ENCODE results near the gene DDHD1.

The DDHD1 gene

DNA sequence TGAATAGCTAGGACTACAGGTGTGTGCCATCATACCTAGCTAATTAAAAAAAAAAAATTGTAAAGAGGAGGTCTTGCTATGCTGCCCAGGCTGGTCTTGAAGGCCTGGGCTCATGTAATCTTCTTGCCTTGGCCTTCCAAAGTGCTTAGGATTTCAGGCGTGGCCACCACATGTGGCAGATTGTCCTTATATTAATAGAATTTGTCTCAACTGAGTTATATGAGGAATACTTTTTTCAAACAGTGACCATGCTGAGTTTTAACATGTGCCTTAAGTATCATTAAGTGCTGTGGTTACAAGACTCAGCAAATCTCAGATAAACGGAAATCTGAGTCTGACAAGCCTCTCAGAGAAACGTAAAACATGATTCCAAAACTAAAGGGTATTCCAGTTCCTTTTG, 119.1 kb downstream of the DDHD1 start:
- no peak for DNase-seq (ENCODE audit: low read depth)

DNA sequence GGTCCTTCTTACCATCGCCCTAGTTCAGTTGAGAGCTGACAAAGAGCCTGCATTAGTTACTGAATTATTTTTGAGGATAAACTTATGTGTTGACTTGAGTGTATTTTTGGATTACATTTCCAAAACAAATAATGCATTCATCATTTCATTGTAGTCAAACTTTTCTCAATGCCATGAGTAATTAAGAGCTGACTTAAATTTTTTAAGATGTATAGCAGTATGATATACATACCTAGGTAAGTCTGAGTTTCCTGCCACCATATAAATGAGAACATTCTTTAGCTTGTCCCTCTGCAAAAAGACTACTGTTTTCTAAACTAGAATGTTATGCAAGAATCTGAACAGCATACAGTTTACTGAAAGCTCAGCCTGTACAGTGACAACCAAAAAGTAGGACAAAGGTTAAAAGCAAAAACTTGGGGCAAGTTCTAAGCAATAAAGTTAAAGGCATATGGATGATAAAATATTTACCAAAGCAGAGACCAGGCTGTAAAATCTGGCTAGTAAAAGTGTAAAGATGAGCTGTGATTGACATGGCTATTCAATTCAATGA, 120.2 kb downstream of the DDHD1 start:
- DNase-seq (ENCODE audit: low read depth) = no peak

DNA sequence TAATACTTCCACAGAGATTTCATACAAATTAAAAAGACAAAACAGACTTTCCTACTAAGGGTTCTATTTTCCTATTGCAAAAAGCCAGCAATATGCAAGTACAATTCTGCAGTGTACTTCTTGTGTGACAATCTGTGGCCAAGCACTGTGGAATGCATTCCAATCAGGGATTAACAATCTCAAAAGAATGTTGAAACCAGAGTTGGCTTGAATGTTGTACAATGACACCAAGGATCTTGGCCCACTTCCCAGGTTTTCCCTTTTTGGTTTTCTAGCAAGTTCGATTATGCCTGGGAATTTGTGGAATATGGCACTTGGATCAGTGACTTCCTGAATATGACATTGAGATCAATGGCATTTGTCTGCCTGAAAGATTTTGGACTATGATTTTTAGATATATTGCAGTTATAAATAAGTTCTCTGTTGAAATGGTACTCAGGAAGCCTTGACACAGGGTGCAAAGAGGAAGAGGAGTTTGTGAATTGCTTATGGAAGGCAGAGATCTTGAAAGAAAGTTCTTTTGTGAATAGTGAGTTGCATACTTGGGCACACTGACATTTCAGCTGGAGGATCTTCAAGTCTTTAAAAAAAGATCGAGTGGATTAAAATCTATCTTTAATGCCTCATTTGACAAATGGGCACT, 120.8 kb downstream of the DDHD1 start:
- no peak for DNase-seq (ENCODE audit: low read depth)

DNA sequence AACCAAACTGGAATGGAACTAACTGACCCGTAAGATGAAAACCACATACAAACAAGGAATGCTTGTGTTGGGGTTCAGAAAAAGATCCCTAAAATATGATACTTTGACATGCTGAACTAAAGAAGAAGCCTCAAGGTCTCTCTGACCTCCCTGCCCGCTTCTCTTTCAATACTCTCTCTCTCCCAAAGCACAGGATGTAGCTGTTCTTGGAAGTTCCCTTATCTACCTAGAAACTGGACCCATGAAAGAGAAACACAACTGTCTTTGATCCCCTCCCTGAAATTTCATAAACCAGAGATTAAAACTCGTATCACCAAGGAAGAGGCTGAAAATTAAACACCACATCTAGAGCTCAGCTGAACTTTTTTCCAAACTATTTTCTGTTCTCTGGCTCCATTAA, 125.6 kb downstream of the DDHD1 start:
- no peak for DNase-seq (ENCODE audit: low read depth)

DNA sequence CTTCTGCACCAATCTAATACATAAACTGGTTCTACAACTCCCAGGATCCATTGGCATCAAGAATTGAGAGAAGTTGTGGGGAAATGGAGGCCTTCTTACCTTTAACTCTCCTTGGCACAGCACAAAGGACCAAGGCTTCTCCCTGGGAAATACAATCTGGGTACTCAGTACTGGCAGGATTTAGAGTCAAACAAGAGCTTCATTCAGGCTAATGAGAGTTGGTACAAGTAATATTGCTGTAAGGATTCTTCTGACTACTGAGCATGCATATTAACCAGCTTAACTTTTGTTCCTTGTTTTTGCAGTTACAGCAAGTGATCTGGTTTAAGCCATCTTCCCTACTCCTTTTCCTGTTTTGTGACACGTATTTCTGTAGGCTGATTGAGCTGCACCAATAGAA, 126.1 kb downstream of the DDHD1 start:
- DNase-seq (ENCODE audit: low read depth) = no peak

DNA sequence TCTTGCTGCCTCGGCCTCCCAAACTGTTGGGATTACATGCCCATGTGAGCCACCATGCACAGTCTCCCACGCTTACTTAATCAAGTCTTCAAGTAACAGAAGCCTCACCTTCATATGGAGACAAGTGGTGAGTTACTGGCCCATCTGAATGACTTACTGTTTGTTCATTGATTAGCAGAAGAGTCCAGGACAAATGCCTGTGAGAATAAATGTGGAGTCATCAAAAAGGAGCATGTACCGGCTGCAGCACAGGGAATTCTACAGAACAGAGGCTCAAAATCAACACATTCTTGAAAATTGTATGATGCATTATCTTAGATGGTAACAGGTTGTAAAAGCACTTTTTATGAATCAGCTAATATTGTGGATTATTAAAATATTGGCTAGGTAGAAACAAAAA, 129.8 kb downstream of the DDHD1 start:
- DNase-seq (ENCODE audit: low read depth) = no peak

DNA sequence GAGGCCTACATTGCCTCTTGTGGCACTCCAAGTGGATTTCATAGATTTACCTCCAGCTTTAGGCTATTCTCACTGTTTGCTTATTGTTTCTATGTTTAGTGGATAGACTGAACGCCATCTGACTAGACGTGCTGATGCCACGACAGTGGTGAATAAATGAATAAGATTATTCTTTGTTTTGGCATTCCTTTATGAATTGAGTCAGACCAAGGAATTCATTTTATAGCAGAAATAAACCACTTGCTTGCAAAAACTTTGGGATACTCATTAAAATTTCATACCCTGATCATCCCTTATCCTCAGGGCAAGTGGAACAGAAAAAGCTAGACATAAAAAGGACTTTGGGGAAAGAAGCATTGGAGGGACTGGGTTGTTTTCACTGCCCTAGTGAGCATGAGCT, 130.5 kb downstream of the DDHD1 start:
- DNase-seq (ENCODE audit: low read depth) = no peak

DNA sequence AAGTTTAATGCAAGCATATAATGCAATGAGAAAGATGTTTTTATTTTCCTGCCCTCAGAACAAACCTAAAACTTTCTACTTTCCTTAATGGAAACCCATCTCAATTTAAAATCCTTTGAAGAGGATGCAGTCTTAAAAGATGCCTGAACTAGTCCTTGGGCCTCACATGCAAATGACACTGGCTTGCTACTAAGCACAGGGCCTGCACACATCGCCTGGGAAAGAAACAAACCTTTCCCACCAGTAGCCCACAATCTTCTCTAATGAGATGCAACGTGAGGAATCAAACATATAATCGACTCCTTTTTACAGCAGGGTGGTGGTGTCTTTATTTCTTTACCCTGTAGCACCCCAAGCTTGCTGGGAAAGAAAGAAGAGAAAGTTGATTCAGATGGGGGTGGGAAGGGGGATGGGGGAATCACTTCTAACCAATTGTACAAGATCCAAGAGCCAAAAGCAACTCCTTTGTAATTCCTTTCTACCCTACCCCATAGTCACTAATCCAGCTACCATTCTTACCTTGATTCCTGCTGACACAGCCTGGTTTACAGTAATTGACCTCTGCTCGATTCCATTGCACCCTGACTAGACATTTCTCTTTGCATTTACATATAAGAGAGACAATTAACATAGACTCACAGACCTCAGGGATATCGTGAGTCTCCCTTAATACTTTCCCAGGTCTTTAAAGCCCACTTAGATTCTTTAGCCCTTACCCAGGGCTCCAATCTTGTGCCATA, 132.8 kb downstream of the DDHD1 start:
- no peak for DNase-seq (ENCODE audit: low read depth)

DNA sequence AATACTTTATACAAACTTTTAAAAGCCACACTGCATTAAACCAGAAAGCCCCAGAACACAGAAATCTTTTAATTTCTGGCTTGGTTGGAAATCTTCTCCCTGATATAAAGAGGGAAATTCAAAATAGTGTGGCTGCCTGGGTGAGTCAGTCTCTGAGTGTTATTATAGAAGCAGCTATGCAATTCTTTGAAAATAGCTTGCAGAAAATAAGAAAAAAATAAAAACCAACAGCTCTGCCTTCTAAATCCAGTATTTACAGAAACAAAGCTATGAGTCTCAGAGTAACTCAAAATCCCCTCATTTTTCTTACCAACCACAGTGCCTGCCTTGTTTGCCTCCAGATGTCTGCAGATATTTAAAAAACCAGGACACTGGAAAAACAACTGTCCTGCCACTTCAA, 133.7 kb downstream of the DDHD1 start:
- no peak for DNase-seq (ENCODE audit: low read depth)

DNA sequence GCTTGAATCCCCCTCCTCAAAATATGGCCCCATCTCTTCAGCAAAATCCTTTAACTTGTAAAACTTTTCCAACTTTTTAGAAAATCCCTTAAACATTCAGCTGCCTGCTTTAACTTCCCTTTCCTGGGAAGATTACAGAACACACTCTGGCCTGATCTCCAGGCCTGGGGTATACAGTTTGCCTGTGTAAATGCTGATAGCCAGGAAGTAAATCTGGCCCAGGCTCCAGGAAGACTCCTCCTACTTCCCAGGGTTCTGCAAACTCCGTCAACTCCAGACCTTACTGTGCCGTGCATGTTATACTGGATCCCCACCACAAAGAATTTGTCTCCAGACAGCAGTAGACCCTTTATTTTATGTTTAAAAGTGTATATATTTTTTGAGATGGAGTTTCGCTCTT, 135.3 kb downstream of the DDHD1 start:
- no peak for DNase-seq (ENCODE audit: low read depth)

DNA sequence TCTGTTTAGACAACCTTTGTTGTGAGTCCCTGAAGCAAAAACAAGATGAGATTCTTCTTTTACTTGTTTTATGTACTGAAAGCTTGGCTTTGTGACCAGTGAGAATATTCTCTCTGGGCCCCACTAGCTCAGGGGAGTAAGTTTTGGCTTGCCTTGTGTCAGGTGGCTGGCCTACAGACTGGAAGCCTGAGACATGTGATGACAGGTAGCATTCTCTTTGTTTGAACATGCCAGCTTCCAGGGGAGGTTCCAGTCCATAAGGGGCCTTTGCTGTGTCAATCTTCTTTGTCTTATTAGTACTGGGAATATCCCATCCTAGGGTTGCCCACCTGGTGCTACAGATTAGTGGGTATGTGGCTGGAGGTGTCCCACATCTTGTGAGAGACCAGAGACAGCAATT, 136.2 kb downstream of the DDHD1 start:
- no peak for DNase-seq (ENCODE audit: low read depth)

DNA sequence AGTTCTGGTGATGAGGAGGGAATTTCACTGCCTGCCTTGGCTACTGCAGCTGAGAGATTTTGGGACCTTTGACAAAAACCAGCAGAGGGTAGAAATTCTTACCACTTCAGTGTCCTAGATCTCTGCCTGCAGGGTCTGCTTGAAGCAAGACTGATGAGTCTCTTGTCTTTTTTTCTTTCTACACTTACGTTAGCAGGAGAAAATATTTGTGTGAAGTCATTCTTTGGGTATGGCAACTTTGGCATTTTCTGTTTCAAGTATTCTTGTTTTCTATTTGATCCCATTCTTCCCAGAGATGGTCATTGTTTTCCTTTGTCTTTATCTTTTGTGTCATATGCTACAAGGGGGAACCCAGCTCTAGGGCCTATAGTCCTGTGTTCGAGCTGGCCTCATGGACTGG, 136.6 kb downstream of the DDHD1 start:
- no peak for DNase-seq (ENCODE audit: low read depth)

DNA sequence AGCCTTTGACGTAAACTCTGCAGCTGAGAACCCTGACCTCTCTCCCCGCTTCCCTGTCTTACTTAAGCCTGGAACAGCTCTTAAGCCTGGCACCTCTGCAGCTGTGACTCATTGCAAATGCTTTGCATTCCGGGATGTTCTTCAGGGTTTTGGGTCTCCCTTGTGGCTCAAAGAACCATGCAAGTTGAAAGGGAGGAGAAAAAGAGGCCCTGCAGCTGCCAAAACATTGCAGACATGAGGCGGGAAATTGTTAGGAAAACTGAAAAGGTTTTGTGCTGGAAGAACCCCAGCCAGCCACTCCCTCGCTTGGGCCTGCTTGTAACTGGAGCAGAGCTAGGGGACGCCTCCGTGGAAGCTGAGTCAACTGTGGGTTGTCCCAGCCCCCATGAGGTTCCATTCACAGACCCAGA, 142.1 kb downstream of the DDHD1 start:
- no peak for DNase-seq (ENCODE audit: low read depth)

DNA sequence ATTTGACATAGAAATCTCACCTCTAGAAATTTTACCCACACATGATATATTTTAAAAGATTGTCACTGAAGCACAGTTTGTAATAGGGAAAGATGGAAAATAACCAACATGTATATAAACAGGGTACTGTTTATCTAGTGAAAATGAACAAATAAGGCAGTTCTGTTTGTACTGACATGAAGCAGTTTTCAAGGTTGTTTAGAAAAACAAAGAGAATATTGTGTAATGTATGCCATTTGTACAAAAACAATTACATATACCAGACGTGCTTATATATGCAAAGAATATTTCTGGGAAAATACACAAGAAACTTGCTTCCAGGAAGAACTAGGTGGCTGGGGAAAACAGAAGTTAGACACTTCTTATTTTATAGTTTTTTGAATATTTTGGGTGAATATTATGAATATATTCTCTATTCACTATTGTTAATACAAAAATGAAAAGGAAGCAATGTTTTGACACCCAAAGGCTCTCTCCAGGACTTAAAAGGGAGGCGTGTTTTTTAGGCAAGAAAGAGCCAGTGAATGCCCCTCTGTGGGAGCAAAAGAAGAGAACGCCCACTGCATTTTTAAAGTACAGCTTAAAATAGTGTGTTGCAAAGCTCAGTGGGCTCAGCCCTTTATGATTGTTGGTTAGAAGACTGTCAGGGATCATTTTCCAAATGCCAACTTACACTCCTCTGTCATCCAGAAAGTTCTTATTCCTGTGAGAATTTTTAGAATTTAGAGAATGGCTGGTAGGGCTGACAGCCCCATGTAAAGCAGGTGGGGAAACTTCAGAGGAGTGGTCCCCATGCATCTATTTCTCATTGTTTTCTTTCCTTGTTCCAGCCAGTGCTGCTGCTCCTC, 142.7 kb downstream of the DDHD1 start:
- no peak for DNase-seq (ENCODE audit: low read depth)

DNA sequence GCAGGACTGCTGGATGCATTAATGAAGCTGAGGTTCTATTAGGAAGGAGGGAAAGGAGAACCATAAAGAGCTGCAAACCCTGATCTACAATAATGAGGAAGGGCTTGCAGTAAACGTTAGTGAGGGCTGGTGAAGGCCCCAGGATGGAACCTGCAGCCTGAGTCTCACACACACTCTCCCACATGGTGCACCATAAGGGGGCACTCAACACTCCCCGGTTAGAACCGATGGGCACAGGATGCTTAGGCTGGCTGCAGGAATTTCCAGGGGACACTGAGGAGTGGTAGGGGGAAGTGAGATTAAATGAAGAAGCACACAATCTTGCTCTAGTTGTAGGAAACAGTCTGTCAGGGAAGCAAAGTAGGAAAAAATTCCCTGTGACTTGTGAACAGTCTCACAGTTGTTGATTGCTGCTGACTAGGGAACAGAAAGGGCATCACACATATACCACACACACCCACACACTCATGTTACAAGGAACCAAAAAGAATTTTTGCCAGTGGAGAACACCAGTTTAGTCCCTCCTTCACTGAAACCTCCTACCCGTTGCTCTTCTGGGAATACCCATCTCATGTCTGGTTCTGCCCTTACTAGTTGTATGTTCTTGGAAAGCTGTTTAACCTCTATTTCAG, 146.1 kb downstream of the DDHD1 start:
- no peak for DNase-seq (ENCODE audit: low read depth)

DNA sequence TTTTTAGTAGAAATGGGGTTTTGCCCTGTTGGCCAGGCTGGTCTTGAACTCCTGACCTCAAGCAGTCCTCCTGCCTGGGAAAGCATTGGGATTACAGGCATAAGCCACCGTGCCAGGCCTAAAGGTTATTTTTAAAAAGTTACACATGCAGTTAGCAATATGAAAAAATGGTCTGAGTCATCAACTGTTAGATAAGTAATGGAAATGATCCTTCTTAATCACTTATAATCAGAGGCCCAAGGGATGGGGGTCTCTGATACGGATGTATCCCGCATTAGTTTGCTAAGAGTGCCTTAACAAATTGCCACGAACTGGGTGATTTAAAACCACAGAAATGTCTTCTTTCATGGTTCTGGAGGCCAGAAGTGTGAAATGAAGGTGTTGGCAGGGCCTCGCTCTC, 148.1 kb downstream of the DDHD1 start:
- DNase-seq (ENCODE audit: low read depth) = no peak

DNA sequence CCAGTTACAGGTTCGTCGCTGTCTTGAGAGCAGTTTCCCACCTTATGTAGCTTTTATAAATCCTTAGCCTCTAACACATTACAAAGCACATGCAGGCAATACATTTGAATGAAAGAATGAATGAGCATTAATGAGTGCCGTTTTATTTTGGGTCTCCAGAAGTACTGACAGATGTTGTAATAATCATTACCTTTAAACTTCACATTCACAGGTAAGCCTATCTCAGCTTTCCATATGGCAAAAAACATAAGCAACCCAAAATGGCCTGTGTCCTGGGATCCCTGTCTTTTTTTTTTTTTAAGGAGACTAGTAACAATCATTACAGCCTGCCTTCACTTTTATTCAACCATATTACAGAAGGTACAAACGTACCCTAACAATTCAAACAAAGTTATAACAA, 149.3 kb downstream of the DDHD1 start:
- DNase-seq (ENCODE audit: low read depth) = no peak

DNA sequence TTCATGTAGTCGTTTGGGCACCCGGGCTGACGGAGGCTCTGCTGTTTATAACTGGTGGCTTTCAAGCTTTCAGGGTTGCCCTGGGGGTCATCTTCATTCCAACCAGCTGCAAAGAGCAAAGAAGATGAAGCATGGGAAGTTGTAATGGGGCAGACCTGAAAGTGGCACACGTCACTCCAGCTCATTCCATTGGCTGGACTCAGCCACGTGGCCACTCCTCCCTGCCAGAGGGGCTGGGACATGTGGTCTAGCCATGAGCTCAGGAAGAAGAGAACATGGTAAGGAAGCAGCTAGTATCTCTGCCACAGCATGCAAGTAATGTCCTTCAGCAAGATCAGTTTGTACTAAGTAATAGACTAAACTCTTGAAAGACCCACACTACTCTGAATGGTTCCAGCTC, 150.5 kb downstream of the DDHD1 start:
- no peak for DNase-seq (ENCODE audit: low read depth)

DNA sequence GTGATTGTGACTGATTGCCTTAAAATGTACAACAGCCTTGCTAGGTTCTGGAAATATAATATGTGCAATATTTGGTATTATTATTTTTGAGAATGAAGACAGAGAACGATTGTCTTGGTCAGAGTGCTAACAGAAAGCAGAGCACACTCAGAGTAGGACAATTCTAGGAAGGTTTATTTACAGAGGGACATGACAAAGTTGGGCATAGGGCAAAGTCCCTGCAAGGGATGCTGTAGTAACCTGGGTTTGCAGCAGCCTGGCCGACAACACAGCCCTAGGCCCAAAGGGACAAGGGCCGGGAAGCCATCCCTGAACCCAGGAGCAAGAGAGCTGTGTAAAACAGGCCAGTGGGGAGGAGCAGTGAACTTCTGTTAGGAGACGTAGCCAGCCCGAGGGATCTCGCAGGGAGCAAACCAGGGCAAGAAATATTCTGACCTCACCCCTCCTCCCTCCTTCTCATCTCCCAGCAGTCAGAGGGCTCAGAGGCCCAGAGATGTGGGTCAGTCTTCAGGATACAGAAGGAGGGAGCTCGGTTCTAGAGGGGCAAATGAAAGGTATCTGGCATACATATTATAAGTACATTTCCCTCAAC, 151.2 kb downstream of the DDHD1 start:
- no peak for DNase-seq (ENCODE audit: low read depth)

DNA sequence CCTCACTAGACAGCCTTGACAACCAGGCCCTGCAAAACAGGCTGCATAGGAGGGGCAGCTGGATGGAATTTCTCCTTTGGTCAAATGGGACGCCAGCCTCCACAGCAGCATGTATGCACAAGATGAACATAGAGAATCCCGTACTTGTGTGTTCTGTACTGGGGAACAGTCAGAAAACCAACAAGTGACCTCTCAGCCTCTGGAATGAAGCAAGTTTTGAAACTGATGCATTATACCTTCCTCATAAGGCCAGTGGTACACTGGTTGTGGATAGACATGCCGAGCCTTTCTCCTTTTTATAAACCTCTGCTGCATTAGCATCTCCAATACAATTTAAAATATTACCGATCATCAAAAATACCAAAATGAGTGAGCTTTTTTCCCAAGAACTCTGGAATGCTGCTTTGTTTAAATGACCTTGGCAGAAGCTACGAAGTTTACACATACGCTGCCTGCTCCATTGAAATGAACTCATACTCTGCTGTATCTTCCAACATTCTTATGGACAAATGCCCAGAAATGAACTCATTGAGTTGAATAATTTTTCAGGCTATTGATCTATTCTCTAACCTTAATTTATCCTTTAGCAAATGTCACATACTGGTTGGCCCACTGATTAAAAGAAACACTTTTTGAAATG, 154.6 kb downstream of the DDHD1 start:
- no peak for DNase-seq (ENCODE audit: low read depth)

DNA sequence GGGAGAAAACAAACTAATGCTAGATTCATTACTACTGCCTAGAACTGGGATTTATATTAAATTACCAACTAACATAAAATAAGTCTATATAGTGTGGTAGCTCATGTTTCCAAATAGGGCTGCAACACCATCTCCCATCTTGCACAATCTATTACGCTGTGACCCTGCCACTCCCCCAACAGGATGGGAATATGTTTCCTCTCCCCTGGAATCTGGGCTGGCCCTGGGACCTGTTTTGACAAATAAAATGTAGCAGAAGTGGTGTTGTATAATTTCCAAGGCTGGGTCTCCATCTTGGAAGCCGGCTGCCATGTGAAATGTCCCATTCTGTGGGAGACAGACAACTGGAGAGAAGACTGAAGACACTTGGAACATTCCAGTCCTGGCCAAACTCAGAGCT, 156.6 kb downstream of the DDHD1 start:
- no peak for DNase-seq (ENCODE audit: low read depth)

DNA sequence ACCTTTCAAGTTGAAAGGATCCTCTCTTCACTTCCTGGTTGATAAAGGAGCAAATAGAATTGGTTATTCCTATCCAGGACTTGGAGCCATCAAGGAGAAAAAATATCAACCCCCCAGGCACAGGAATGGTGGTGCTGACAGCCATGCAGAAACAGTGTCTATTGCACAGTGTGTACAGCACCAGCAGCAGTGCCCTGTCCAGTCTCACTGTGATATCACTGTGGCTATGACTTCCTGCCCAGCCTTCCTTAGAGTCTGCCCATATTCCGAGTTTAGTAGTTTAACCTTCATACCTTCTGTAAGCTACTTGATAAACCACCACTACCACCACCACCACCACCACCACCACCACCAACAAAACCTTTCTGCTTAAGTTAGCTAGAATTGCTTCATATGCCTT, 157.1 kb downstream of the DDHD1 start:
- no peak for DNase-seq (ENCODE audit: low read depth)
